Stimulated activated CD4-positive, alpha-beta T cell treated with anti-CD3 and anti-CD28 coated beads, Interleukin-1b, Interleukin-23, amount 100 ng/mL, for 24 hours (primary cell): ENCODE data around the gene IGFBP5.

Source experiments
- DNase-seq, 4 experiments: peaks; one replicate each; pipeline ENCODE4 v3.0.0-alpha.2; 2020; ENCODE audit warnings: low read depth in 4 of 4, low spot score in 1 of 4

IGFBP5 gene

DNA sequence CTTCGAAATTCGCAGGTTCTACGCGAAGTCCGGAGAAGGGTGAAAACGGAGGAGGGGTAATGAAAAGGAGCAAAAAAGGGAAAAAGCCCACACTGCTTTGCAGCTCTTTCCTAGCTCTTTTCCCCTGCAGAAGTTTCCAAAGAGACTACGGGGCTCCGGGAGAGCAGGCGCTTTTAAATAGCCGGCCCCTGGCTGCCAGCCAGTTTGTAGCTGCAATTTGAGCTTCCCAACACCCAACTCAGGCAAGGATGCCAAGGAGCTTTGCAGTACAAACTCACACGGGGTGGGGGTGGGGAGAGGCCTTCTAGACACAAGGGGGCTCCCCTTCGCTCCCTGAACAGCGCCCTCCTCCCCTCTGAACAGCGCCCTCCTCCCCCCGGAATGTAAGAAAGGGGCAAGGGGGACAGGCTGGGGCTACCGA is at the start of gene IGFBP5:
TSS of gene IGFBP5 (minus strand) at position 149 of the 421 bp plus-strand sequence. CDS start 774 bp downstream, outside the sequence.
- no peak for DNase-seq

- no peak for DNase-seq
Measured at GRCh38 chr2:216743781-216744180, 48.4 kb upstream of the IGFBP5 start.

DNA sequence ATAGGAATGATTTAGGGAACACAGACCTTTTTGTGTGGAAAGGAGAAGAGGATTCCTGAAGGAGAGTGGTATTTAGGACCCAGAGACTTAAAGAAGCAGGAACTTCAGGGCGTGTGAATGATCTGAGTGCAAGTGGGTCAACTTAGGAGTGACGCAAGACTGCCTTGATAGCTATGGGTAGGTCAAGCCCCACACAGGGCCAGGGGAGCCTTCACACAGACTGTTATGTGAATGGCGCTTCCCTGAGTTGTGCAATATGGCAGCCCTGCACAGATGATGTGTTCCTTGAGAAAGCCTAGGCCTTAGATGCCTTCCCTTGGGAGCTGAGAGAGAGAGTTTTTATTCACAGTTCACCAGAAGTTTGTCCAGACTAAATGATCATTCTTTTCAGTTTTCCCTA is 47.1 kb upstream of the IGFBP5 start:
- no peak for DNase-seq

DNA sequence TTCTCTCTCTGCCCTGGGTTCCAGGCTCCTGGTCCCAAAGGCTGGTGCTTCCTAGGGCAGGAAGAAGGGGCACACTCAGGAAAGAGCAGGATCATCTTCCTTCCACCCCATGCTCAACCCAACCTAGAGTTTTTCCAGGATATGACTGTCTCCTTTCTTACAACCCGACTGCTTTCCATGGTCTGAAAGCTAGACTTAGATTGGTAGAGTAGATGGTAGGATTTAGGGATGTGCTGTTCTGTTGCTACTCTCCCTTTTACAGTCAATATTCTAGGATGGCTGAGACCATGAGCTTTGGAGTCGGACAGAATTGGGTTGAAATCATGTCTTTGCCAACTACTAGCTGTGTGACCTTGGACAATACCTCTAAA is 45.9 kb upstream of the IGFBP5 start:
- DNase-seq = no peak

DNA sequence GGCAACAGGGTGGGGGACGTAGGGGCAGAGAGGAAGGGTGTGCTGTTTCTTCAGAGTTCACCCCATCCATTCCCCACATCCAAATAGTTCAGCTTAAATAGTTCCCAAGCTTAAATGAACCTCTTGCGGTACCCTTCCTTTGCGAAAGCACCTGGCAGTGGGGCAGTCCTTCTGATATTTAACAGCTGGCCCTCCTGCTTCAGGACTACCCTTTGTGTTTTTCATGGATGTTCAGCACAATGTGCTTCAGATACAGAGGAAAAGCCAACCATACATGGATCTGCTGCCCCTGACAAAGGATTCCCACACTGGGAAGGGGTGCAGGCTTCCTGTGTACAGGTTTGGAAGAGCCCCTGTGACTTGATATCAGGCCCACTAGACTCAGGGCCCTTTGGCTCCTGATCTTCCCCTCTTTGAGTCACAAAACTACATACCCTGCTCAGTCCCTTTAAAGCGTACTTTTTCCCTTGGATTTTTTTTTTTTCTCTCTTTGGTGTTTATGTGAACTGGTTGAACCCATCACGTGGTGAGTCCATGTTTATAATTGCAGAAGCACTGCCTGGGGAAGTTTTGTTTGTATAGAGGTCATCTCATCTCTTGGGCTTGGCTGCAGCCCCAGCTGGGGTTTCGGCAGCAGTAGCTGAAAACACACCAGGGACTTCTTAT is 45.3 kb upstream of the IGFBP5 start:
- DNase-seq = no peak

- DNase-seq = no peak
Measured at GRCh38 chr2:216739035-216739434, 43.7 kb upstream of the IGFBP5 start.

DNA sequence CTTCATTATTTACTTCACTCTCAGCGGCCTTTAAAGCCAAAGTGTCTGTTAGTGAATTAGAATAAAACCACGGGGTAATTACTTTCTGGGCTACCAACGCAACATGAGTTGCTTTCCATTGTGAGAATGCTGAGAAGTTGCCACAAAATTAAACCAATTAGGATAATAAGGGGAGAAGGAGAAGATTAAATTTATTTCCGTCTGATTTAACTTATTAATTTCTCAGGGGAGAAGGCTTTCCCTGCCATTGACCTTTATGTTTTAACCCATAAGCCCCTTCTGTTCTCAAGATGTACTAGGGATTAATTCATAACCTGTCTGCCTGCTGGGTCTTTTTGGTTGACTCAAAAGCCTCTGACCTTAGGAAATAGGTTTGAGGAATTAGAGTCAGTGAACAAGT is 42.3 kb upstream of the IGFBP5 start:
- no peak for DNase-seq

DNA sequence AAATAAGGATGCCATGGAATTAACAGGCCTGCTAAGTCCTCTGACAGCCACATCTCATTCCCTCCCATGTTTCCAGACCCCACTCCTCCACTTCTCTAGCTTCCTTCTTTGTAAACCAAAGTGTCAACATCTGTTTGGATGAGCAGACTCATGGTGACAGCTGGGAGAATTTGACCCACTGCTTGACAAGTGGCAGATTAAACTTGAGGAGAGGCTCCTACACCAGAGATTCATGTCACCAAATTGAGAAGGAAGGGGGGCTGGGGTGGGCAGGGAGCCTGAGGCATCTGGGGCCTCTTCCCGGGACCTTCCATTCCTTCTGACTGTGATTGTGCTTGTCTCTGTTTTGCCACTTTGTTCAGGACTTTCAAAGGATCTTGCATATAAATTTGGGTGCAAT is 41.0 kb upstream of the IGFBP5 start:
- no peak for DNase-seq

GRCh38 chr2:216735668-216736067 is 40.3 kb upstream of the IGFBP5 start:
- no peak for DNase-seq

DNA sequence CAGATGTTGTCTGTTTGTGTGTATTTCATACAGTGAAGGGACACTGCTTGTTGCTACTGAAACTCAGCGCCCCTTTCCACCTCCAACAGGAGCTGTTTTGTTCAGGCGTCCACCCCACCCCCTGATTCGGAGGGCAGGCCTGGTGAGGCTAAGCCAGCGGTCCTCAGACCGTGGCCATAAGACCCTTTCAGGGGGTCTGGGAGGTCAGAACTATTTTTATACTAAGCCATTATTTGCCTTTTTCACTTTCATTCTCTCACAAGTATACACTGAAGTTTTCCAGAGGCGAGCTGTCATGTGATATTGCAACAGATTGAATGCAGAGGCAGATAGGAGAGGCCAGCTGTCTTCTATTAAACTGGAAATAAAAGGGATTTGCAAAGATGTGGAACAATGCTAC is 39.7 kb upstream of the IGFBP5 start:
- DNase-seq = no peak

GRCh38 chr2:216733046-216733445 is 37.7 kb upstream of the IGFBP5 start:
- no peak for DNase-seq

GRCh38 chr2:216732334-216732733 is 37.0 kb upstream of the IGFBP5 start:
- DNase-seq = no peak

GRCh38 chr2:216731465-216731864 is 36.1 kb upstream of the IGFBP5 start:
- DNase-seq = no peak

DNA sequence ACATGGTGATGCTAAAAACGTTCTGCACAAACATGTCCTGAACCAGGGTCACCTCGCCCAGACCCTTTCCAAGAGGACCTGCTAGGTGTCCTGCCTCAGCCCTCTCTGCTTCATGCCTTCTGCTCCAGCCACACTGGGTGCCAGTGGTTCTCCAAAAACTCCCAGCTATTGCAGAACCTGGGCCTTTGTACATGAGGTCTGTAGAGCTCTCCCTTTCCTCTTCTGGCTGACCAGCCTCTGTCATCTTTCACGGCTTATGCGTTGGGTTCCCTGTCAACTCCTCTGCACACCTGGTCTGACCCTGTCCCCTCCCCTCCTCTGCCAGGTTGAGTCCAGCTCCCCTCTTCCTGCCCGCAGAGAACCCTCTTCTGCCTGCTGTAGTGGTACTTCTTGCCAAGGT is 35.5 kb upstream of the IGFBP5 start:
- DNase-seq = no peak

- no peak for DNase-seq
Measured at GRCh38 chr2:216727346-216728122, 32.2 kb upstream of the IGFBP5 start.

DNA sequence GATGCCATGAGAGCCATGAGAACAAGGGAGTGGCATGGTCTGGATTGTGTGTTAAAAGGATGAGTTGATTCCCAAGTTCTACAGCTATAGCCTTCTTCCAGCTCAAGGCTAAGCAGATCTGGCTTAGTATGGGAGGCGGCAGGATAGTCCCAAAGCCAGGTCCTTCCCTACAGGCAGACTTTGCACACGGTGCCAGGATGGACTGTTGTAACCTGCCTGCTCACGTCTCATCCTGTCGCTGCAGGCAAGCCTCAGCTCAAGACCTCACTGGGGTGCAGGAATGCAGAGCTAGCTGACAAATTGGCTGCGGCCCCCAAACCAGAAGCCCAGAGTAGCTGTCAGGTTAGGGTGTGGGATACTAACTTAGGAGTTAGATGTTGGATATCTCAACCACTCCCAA is 28.8 kb upstream of the IGFBP5 start:
- DNase-seq = no peak

DNA sequence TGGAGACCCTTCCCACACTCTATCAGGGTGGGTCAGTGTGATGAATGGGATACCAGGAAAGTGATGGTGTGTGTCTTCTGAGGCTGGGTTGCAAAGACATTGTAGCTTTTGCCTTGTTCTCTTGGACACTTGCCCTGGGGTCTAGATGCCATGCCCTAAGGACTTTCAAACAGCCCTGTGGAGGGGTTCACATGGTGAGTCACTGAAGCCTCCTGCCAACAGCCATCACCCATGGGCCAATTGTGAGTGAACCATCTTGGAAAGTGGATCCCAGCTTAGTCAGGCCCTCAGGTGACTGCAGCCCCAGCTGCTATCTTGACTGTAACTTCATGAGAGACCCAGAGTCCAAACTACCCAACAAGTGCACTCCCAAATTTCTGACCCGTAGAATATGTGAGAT is 25.8 kb upstream of the IGFBP5 start:
- no peak for DNase-seq

DNA sequence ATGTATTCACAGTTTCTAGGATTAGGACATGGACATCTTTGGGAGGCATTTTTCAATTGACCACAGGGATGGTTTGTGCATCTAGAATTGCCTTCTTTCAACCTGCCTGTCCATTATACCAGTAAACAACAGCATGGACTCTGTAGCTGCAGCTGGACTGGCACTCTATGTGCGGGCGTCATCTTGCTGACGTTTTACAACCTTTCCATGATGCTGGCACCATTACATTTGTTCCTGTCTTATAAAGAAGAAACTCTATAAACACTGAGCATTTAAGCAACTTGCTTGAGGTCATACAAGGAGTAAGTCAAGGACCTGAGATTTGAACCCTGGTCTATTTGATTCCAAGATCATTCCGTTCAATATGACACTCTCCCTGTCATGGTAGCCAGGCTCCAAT is 25.4 kb upstream of the IGFBP5 start:
- no peak for DNase-seq

GRCh38 chr2:216717907-216718615 is 22.7 kb upstream of the IGFBP5 start:
- no peak for DNase-seq

- no peak for DNase-seq
Measured at GRCh38 chr2:216717491-216717901, 22.1 kb upstream of the IGFBP5 start.

DNA sequence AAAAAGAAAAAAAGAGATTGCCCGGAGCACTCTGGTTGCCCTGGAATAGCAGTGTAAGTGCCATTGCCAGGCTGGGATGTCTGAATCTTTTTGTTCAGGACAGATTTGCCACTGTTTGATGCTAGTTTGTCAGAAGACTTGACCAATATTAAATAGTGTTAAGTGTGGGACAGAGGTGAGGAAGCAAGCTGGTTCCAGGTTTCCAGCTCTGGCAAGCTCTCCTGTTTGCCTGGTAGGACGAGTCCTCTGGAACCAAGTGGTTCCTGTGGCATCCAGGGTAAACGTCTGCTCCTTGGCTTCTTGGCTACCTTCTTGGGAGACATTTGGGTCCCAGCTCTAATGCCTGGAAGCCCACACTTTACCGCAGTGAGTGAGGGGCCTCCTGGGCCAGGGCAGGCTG is 20.8 kb upstream of the IGFBP5 start:
- no peak for DNase-seq

- DNase-seq = no peak
Measured at GRCh38 chr2:216715402-216715974, 20.1 kb upstream of the IGFBP5 start.
